ENCODE data around the gene GPR35.

GRCh38 chr2:240642061-240642805 is 17.0 kb downstream of the GPR35 start:
- TF ChIP-seq USF2 (CRISPR knock-in tag; IDR thresholded peaks at IDR 0.05) (no peak), NR2C2 (CRISPR knock-in tag; IDR thresholded peaks at IDR 0.05) (no peak), SP1 (CRISPR knock-in tag; conservative IDR thresholded peaks at IDR 0.05) (no peak), ZNF317 (CRISPR knock-in tag; IDR thresholded peaks at IDR 0.05; ENCODE audit: borderline replicate concordance, low read depth) (no peak)
- TF ChIP-seq, protein P1, sequence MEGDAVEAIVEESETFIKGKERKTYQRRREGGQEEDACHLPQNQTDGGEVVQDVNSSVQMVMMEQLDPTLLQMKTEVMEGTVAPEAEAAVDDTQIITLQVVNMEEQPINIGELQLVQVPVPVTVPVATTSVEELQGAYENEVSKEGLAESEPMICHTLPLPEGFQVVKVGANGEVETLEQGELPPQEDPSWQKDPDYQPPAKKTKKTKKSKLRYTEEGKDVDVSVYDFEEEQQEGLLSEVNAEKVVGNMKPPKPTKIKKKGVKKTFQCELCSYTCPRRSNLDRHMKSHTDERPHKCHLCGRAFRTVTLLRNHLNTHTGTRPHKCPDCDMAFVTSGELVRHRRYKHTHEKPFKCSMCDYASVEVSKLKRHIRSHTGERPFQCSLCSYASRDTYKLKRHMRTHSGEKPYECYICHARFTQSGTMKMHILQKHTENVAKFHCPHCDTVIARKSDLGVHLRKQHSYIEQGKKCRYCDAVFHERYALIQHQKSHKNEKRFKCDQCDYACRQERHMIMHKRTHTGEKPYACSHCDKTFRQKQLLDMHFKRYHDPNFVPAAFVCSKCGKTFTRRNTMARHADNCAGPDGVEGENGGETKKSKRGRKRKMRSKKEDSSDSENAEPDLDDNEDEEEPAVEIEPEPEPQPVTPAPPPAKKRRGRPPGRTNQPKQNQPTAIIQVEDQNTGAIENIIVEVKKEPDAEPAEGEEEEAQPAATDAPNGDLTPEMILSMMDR (IDR thresholded peaks at IDR 0.05) = no peak
- TF ChIP-seq, protein P2, sequence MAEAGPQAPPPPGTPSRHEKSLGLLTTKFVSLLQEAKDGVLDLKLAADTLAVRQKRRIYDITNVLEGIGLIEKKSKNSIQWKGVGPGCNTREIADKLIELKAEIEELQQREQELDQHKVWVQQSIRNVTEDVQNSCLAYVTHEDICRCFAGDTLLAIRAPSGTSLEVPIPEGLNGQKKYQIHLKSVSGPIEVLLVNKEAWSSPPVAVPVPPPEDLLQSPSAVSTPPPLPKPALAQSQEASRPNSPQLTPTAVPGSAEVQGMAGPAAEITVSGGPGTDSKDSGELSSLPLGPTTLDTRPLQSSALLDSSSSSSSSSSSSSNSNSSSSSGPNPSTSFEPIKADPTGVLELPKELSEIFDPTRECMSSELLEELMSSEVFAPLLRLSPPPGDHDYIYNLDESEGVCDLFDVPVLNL (CRISPR knock-in tag; IDR thresholded peaks at IDR 0.05; ENCODE audit: borderline replicate concordance, low read depth) = no peak
